HEK293 (cell line): ENCODE measurements around the gene MYMK.

Experiments
- CTCF ChIA-PET: fragments of 350-600 bp; formaldehyde crosslinking; extraction: SDS; loops from one replicate; lab custom pipeline; 2021; ENCODE audit warnings: antibody characterized with exemption; lab: Yijun Ruan, JAX
- POLR2A ChIA-PET: fragments of 300-600 bp; formaldehyde crosslinking; extraction: SDS; loops from one replicate; lab custom pipeline; 2020; ENCODE audit warnings: antibody characterized with exemption, inconsistent platforms; lab: Yijun Ruan, JAX
- H3K27ac ChIP-seq: fragments of 200-500 bp; sonication (Bioruptor generic); 2 replicates; pipeline ENCODE4 v1.5.1; 2014; ENCODE audit warnings: low read depth, low read length, control low read depth, inconsistent platforms; ENCODE audit errors: extremely low read depth
- H3K36me3 ChIP-seq, 2 experiments: fragments of 200-500 bp in 1 of 2; sonication (Bioruptor generic) in 1 of 2; 1 replicate in 1 of 2; 2 replicates in 1 of 2; pipeline ENCODE4 v1.5.1; 2014 to 2017; ENCODE audit warnings: inconsistent platforms in 2 of 2, low read length in 2 of 2; ENCODE audit not compliant: control insufficient read depth in 2 of 2, insufficient read depth in 1 of 2
- H3K4me1 ChIP-seq: fragments of 200-500 bp; sonication (Bioruptor generic); 2 replicates; pipeline ENCODE4 v1.5.1; 2014; ENCODE audit warnings: mild to moderate bottlenecking, low read length, inconsistent platforms; ENCODE audit not compliant: control insufficient read depth, insufficient read depth
- H3K4me3 ChIP-seq: 2 replicates; pipeline ENCODE4 v1.5.1; 2011; ENCODE audit warnings: low read depth, mild to moderate bottlenecking, control low read depth, low read length, moderate library complexity
- H3K9me3 ChIP-seq: fragments of 200-500 bp; sonication (Bioruptor generic); 2 replicates; pipeline ENCODE4 v1.5.1; 2014; ENCODE audit warnings: low read depth, low read length, inconsistent platforms; ENCODE audit not compliant: control insufficient read depth, insufficient read depth
- GLIS1 ChIP-seq: fragments of 450-650 bp; formaldehyde crosslinking; IDR thresholded peaks from 2 replicates; pipeline ENCODE4 v1.5.1; 2016; ENCODE audit warnings: missing biosample characterization, missing genetic modification characterization
- SCRT1 ChIP-seq: fragments of 450-650 bp; formaldehyde crosslinking; IDR thresholded peaks from 2 replicates; pipeline ENCODE4 v1.5.1; 2016; ENCODE audit warnings: missing biosample characterization, missing genetic modification characterization, borderline replicate concordance
- ZFP3 ChIP-seq: fragments of 450-650 bp; formaldehyde crosslinking; IDR thresholded peaks from 2 replicates; pipeline ENCODE4 v1.5.1; 2016; ENCODE audit warnings: low read depth, missing biosample characterization, missing genetic modification characterization
- ZNF239 ChIP-seq: fragments of 450-650 bp; formaldehyde crosslinking; IDR thresholded peaks from 2 replicates; pipeline ENCODE4 v1.5.1; 2016; ENCODE audit warnings: missing biosample characterization, missing genetic modification characterization
- ZNF707 ChIP-seq: fragments of 450-650 bp; formaldehyde crosslinking; IDR thresholded peaks from 2 replicates; pipeline ENCODE4 v1.5.1; 2016; ENCODE audit warnings: missing biosample characterization, missing genetic modification characterization
- ZNF777 ChIP-seq: fragments of 450-650 bp; formaldehyde crosslinking; IDR thresholded peaks from 2 replicates; pipeline ENCODE4 v1.5.1; 2017; ENCODE audit warnings: missing biosample characterization, missing genetic modification characterization, borderline replicate concordance
- TF ChIP-seq, protein P1 (sequence below): fragments of 450-650 bp; formaldehyde crosslinking; IDR thresholded peaks from 2 replicates; pipeline ENCODE4 v1.5.1; 2016; ENCODE audit warnings: missing biosample characterization, missing genetic modification characterization
- TF ChIP-seq, protein P2 (sequence below): fragments of 450-650 bp; formaldehyde crosslinking; conservative IDR thresholded peaks from 2 replicates; pipeline ENCODE4 v1.5.1; 2016; ENCODE audit warnings: low read depth, missing biosample characterization, missing genetic modification characterization
- TF ChIP-seq, protein P3 (sequence below): fragments of 450-650 bp; formaldehyde crosslinking; IDR thresholded peaks from 2 replicates; pipeline ENCODE4 v1.5.1; 2016; ENCODE audit warnings: missing biosample characterization, missing genetic modification characterization
- TF ChIP-seq, protein P4 (sequence below): fragments of 450-650 bp; formaldehyde crosslinking; IDR thresholded peaks from 2 replicates; pipeline ENCODE4 v1.5.1; 2016; ENCODE audit warnings: missing biosample characterization, missing genetic modification characterization
- TF ChIP-seq, protein P5 (sequence below): fragments of 450-650 bp; formaldehyde crosslinking; IDR thresholded peaks from 2 replicates; pipeline ENCODE4 v1.5.1; 2016; ENCODE audit warnings: missing biosample characterization, missing genetic modification characterization

The MYMK gene

DNA sequence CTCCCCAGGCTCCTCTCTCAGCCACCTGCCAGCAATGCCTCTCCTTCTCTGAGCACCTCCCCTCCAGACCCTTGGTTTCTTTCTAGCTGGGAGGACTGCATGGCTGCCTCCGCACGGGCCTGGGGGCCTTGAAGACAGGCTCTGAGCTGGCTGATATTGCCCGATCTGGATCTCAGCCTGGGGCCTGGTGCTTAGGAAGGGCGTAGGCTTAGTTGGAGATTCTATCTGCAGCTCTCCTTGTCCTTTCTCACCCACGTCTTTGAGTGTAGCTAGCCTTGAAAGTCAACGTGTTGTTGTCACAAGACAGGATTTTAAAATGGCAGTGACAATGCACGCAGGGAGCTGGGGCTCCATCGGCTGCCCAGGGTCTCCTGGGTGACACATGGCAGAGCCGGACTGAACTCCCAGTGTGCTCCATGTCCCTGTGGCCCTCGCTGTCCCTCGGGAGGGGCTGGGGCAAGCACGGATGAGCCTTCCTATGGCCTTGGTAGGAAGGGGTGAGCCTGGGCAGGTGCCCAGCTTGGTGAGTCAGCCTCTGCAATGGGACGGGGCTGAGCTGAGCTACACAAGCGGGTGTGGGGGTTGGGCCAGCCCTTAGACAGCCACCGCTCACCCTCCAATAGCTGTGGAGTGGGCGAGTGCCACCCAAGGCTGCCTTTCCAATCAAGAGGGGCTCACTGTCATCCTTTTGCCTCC, 19.2 kb upstream of the MYMK start (continued):
- TF ChIP-seq, protein P1, sequence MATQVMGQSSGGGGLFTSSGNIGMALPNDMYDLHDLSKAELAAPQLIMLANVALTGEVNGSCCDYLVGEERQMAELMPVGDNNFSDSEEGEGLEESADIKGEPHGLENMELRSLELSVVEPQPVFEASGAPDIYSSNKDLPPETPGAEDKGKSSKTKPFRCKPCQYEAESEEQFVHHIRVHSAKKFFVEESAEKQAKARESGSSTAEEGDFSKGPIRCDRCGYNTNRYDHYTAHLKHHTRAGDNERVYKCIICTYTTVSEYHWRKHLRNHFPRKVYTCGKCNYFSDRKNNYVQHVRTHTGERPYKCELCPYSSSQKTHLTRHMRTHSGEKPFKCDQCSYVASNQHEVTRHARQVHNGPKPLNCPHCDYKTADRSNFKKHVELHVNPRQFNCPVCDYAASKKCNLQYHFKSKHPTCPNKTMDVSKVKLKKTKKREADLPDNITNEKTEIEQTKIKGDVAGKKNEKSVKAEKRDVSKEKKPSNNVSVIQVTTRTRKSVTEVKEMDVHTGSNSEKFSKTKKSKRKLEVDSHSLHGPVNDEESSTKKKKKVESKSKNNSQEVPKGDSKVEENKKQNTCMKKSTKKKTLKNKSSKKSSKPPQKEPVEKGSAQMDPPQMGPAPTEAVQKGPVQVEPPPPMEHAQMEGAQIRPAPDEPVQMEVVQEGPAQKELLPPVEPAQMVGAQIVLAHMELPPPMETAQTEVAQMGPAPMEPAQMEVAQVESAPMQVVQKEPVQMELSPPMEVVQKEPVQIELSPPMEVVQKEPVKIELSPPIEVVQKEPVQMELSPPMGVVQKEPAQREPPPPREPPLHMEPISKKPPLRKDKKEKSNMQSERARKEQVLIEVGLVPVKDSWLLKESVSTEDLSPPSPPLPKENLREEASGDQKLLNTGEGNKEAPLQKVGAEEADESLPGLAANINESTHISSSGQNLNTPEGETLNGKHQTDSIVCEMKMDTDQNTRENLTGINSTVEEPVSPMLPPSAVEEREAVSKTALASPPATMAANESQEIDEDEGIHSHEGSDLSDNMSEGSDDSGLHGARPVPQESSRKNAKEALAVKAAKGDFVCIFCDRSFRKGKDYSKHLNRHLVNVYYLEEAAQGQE = no peak
- TF ChIP-seq, protein P2, sequence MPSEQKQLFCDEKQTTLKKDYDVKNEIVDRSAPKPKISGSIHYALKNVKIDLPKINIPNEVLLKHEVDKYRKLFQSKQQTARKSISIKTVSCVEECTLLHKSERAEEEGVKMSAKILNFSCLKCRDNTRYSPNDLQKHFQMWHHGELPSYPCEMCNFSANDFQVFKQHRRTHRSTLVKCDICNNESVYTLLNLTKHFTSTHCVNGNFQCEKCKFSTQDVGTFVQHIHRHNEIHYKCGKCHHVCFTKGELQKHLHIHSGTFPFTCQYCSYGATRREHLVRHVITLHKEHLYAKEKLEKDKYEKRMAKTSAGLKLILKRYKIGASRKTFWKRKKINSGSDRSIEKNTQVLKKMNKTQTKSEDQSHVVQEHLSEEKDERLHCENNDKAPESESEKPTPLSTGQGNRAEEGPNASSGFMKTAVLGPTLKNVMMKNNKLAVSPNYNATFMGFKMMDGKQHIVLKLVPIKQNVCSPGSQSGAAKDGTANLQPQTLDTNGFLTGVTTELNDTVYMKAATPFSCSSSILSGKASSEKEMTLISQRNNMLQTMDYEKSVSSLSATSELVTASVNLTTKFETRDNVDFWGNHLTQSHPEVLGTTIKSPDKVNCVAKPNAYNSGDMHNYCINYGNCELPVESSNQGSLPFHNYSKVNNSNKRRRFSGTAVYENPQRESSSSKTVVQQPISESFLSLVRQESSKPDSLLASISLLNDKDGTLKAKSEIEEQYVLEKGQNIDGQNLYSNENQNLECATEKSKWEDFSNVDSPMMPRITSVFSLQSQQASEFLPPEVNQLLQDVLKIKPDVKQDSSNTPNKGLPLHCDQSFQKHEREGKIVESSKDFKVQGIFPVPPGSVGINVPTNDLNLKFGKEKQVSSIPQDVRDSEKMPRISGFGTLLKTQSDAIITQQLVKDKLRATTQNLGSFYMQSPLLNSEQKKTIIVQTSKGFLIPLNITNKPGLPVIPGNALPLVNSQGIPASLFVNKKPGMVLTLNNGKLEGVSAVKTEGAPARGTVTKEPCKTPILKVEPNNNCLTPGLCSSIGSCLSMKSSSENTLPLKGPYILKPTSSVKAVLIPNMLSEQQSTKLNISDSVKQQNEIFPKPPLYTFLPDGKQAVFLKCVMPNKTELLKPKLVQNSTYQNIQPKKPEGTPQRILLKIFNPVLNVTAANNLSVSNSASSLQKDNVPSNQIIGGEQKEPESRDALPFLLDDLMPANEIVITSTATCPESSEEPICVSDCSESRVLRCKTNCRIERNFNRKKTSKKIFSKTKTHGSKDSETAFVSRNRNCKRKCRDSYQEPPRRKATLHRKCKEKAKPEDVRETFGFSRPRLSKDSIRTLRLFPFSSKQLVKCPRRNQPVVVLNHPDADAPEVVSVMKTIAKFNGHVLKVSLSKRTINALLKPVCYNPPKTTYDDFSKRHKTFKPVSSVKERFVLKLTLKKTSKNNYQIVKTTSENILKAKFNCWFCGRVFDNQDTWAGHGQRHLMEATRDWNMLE (tag by site-specific recombination) = no peak

DNA sequence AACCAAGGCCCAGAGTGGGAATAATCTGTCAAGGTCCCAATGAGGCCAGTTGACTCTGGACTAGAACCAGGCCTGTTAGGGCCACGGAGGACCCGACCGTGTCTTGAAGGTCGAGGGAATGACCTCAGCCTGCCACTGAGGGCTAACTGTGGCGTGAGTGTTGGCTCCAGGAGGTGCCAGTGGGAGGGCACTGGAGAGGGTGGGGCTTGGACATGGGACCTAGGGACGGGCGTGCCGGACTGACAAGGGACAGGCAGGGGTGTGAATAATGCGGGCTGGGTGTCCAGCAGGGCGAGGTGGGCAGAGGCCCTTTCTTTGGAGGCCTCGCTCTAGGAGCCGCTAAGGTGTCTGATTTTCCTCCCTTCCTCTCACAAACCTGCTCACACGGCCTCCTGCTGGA, 17.2 kb upstream of the MYMK start:
- Histone ChIP-seq H3K36me3 (no peaks in the 10 kb centered on the region), H3K4me3 (no peak overlapping the region), H3K27ac (no peak overlapping the region), H3K9me3 (no peaks in the 10 kb centered on the region), H3K4me1 (no peaks in the 10 kb centered on the region)
- CTCF ChIA-PET = no interaction called here
- POLR2A ChIA-PET = no interaction called here
- TF ChIP-seq GLIS1 (tag by site-specific recombination) (no peak), ZNF707 (no peak), ZNF239 (tag by site-specific recombination) (no peak), SCRT1 (tag by site-specific recombination) (no peak), ZFP3 (no peak), ZNF777 (no peak)
- TF ChIP-seq, protein P3, sequence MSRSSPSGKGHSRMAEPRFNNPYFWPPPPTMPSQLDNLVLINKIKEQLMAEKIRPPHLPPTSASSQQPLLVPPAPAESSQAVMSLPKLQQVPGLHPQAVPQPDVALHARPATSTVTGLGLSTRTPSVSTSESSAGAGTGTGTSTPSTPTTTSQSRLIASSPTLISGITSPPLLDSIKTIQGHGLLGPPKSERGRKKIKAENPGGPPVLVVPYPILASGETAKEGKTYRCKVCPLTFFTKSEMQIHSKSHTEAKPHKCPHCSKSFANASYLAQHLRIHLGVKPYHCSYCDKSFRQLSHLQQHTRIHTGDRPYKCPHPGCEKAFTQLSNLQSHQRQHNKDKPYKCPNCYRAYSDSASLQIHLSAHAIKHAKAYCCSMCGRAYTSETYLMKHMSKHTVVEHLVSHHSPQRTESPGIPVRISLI (tag by site-specific recombination) = no peak
- TF ChIP-seq, protein P4, sequence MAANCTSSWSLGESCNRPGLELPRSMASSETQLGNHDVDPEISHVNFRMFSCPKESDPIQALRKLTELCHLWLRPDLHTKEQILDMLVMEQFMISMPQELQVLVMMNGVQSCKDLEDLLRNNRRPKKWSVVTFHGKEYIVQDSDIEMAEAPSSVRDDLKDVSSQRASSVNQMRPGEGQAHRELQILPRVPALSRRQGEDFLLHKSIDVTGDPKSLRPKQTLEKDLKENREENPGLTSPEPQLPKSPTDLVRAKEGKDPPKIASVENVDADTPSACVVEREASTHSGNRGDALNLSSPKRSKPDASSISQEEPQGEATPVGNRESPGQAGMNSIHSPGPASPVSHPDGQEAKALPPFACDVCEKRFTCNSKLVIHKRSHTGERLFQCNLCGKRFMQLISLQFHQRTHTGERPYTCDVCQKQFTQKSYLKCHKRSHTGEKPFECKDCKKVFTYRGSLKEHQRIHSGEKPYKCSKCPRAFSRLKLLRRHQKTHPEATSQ (tag by site-specific recombination) = no peak
- TF ChIP-seq, protein P5, sequence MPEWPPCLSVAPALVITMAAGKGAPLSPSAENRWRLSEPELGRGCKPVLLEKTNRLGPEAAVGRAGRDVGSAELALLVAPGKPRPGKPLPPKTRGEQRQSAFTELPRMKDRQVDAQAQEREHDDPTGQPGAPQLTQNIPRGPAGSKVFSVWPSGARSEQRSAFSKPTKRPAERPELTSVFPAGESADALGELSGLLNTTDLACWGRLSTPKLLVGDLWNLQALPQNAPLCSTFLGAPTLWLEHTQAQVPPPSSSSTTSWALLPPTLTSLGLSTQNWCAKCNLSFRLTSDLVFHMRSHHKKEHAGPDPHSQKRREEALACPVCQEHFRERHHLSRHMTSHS (tag by site-specific recombination) = no peak
